ENCODE results near the gene MAEA. TPM values are rescaled to one million over a fixed set of nuclear protein-coding genes. Genes with fewer than 3 reads are reported as not detected.

MAEA gene
- total and polyA plus RNA-seq, 10 of the 15 experiments (the other 5 are each of a cell fraction or from before 2014, with no cell fraction given): 3.6 to 67.1 (median 54.6) TPM

GRCh38 chr4:1289207-1290164 is at the start of gene MAEA (continued):
- TF ChIP-seq HDAC6 (IDR thresholded peaks at IDR 0.05; ENCODE audit: unreplicated experiment) (no peak), EED (IDR thresholded peaks at IDR 0.05; ENCODE audit: low read depth) (0 out of 2 replicates have a peak, but pooled peaks have one; percentile 21), CHD1 (IDR thresholded peaks at IDR 0.05; ENCODE audit: low read depth, low read length) (no peak), CBX5 (IDR thresholded peaks at IDR 0.05; ENCODE audit: low read depth) (no peak), CHD2 (IDR thresholded peaks at IDR 0.05; ENCODE audit: borderline replicate concordance, low read depth, low read length) (peak; percentile 93), TCF12 (IDR thresholded peaks at IDR 0.05; ENCODE audit: low read depth, low read length) (no peak), CEBPZ (IDR thresholded peaks at IDR 0.05; ENCODE audit: low read depth, low read length) (peak; percentile 65), NR2F1 (conservative IDR thresholded peaks at IDR 0.05) (peak; percentile 52; the same call in 1 of the 2 replicates), SRF (IDR thresholded peaks at IDR 0.05; ENCODE audit: low read depth in 2 of 2, low read length in 2 of 2) (no peak), NFYA (IDR thresholded peaks at IDR 0.05; ENCODE audit: borderline replicate concordance, low read depth, low read length) (no peak; the same call in 1 of the 2 replicates), ZNF24 (IDR thresholded peaks at IDR 0.05) (no peak), IRF4 (IDR thresholded peaks at IDR 0.05; ENCODE audit: low read depth, low read length) (no peak), ZSCAN29 (IDR thresholded peaks at IDR 0.05) (no peak), RELA (IDR thresholded peaks at IDR 0.05; ENCODE audit: borderline replicate concordance, partially characterized antibody) (no peak), LARP7 (IDR thresholded peaks at IDR 0.05) (peak; percentile 89), BACH1 (IDR thresholded peaks at IDR 0.05; ENCODE audit: borderline replicate concordance) (peak; percentile 39; the same call in 1 of the 2 replicates), YY1 (IDR thresholded peaks at IDR 0.05; ENCODE audit: low read depth, low read length) (peak; percentile 97), ZBED1 (IDR thresholded peaks at IDR 0.05; ENCODE audit: borderline replicate concordance) (no peak), CBX3 (IDR thresholded peaks at IDR 0.05; ENCODE audit: borderline replicate concordance, low read depth) (no peak), MYC (IDR thresholded peaks at IDR 0.05; ENCODE audit: insufficient read depth, insufficient read length, insufficient replicate concordance, low read length, severe bottlenecking) (no peak), PAX8 (IDR thresholded peaks at IDR 0.05) (no peak)
- TF ChIP-seq, protein P1, sequence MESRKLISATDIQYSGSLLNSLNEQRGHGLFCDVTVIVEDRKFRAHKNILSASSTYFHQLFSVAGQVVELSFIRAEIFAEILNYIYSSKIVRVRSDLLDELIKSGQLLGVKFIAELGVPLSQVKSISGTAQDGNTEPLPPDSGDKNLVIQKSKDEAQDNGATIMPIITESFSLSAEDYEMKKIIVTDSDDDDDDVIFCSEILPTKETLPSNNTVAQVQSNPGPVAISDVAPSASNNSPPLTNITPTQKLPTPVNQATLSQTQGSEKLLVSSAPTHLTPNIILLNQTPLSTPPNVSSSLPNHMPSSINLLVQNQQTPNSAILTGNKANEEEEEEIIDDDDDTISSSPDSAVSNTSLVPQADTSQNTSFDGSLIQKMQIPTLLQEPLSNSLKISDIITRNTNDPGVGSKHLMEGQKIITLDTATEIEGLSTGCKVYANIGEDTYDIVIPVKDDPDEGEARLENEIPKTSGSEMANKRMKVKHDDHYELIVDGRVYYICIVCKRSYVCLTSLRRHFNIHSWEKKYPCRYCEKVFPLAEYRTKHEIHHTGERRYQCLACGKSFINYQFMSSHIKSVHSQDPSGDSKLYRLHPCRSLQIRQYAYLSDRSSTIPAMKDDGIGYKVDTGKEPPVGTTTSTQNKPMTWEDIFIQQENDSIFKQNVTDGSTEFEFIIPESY (IDR thresholded peaks at IDR 0.05): no peak
- TF ChIP-seq, protein P2, sequence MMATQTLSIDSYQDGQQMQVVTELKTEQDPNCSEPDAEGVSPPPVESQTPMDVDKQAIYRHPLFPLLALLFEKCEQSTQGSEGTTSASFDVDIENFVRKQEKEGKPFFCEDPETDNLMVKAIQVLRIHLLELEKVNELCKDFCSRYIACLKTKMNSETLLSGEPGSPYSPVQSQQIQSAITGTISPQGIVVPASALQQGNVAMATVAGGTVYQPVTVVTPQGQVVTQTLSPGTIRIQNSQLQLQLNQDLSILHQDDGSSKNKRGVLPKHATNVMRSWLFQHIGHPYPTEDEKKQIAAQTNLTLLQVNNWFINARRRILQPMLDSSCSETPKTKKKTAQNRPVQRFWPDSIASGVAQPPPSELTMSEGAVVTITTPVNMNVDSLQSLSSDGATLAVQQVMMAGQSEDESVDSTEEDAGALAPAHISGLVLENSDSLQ (IDR thresholded peaks at IDR 0.05): no peak

All from GM12878 (cell line).